HS-5 (cell line): Measurements from ENCODE around the gene NIT2.
"Not testable (repeated sequence)": the region's sequence is repeated elsewhere in the genome, so short reads cannot be mapped to it uniquely, and the experiment has no call there.

Experiments
- DNase-seq: peaks from one replicate; pipeline ENCODE4 v3.0.0-alpha.2; 2012; ENCODE audit warnings: low read depth

Gene NIT2

GRCh38 chr3:100338911-100339310 lies 4.4 kb downstream of the NIT2 start:
- no peak for DNase-seq

GRCh38 chr3:100339786-100340185 lies 5.2 kb downstream of the NIT2 start:
- no peak for DNase-seq

GRCh38 chr3:100340527-100340926 lies 6.0 kb downstream of the NIT2 start:
- DNase-seq: no peak

- no peak for DNase-seq
These were observed 14.2 kb downstream of the NIT2 start for GRCh38 chr3:100348727-100349126.

- not testable (repeated sequence) for DNase-seq
These were observed 17.2 kb downstream of the NIT2 start for GRCh38 chr3:100351770-100352169.

GRCh38 chr3:100352296-100353231 lies 18.0 kb downstream of the NIT2 start:
- no peak for DNase-seq

GRCh38 chr3:100354850-100355249 lies 20.3 kb downstream of the NIT2 start:
- DNase-seq: no peak

GRCh38 chr3:100358413-100358812 lies 23.9 kb downstream of the NIT2 start:
- no peak for DNase-seq

GRCh38 chr3:100359035-100359434 lies 24.5 kb downstream of the NIT2 start:
- no peak for DNase-seq

- no peak for DNase-seq
These were observed 26.4 kb downstream of the NIT2 start for GRCh38 chr3:100360757-100361496.

- no peak for DNase-seq
These were observed 27.3 kb downstream of the NIT2 start for GRCh38 chr3:100361897-100362296.

- DNase-seq: no peak
These were observed 29.9 kb downstream of the NIT2 start for GRCh38 chr3:100364421-100364820.

GRCh38 chr3:100366424-100366823 lies 31.9 kb downstream of the NIT2 start:
- DNase-seq: no peak

- DNase-seq: no peak
These were observed 33.9 kb downstream of the NIT2 start for GRCh38 chr3:100368441-100368840.

- DNase-seq: peak; percentile 32
These were observed 36.2 kb downstream of the NIT2 start for GRCh38 chr3:100370756-100371155.

GRCh38 chr3:100374521-100374920 lies 40.0 kb downstream of the NIT2 start:
- DNase-seq: no peak

GRCh38 chr3:100376301-100376700 lies 41.7 kb downstream of the NIT2 start:
- DNase-seq: no peak

GRCh38 chr3:100384733-100385525 lies 50.4 kb downstream of the NIT2 start:
- DNase-seq: no peak

GRCh38 chr3:100386437-100387074 lies 52.0 kb downstream of the NIT2 start:
- DNase-seq: no peak

GRCh38 chr3:100389025-100389424 lies 54.5 kb downstream of the NIT2 start:
- DNase-seq: no peak

GRCh38 chr3:100395679-100396431 lies 61.3 kb downstream of the NIT2 start:
- no peak for DNase-seq
